Ishikawa (cell line): ENCODE results near the gene PELI2.

ENCODE experiments used
- CEBPB ChIP-seq: IDR thresholded peaks from 2 replicates; pipeline ENCODE4 v1.6.1; 2012
- CREB1 ChIP-seq: IDR thresholded peaks from 2 replicates; pipeline ENCODE4 v1.6.1; 2012; ENCODE audit warnings: low read depth
- EGR1 ChIP-seq: IDR thresholded peaks from 2 replicates; pipeline ENCODE4 v1.6.1; 2012
- EP300 ChIP-seq: IDR thresholded peaks from 2 replicates; pipeline ENCODE4 v1.6.1; 2012; ENCODE audit warnings: borderline replicate concordance
- FOXM1 ChIP-seq: IDR thresholded peaks from 2 replicates; pipeline ENCODE4 v1.6.1; 2012; ENCODE audit warnings: low read depth, borderline replicate concordance
- NFIC ChIP-seq: IDR thresholded peaks from 2 replicates; pipeline ENCODE4 v1.6.1; 2012
- RAD21 ChIP-seq: IDR thresholded peaks from 2 replicates; pipeline ENCODE4 v1.6.1; 2012; ENCODE audit warnings: low read depth
- TAF1 ChIP-seq: IDR thresholded peaks from 2 replicates; pipeline ENCODE4 v1.6.1; 2012; ENCODE audit warnings: low read depth, mild to moderate bottlenecking
- TCF12 ChIP-seq: IDR thresholded peaks from 2 replicates; pipeline ENCODE4 v1.6.1; 2012; ENCODE audit warnings: low read depth
- TEAD4 ChIP-seq: IDR thresholded peaks from 2 replicates; pipeline ENCODE4 v1.6.1; 2012
- YY1 ChIP-seq: IDR thresholded peaks from 2 replicates; pipeline ENCODE4 v1.6.1; 2012; ENCODE audit warnings: low read depth
- ZBTB7A ChIP-seq: IDR thresholded peaks from 2 replicates; pipeline ENCODE4 v1.6.1; 2012; ENCODE audit warnings: low read depth
- TF ChIP-seq, protein P1 (sequence below): IDR thresholded peaks from 2 replicates; pipeline ENCODE4 v1.6.1; 2012; ENCODE audit warnings: low read depth, mild to moderate bottlenecking
- TF ChIP-seq, protein P2 (sequence below): IDR thresholded peaks from 2 replicates; pipeline ENCODE4 v1.6.1; 2012
- TF ChIP-seq, protein P3 (sequence below): IDR thresholded peaks from 2 replicates; pipeline ENCODE4 v1.6.1; 2012

Gene PELI2

DNA sequence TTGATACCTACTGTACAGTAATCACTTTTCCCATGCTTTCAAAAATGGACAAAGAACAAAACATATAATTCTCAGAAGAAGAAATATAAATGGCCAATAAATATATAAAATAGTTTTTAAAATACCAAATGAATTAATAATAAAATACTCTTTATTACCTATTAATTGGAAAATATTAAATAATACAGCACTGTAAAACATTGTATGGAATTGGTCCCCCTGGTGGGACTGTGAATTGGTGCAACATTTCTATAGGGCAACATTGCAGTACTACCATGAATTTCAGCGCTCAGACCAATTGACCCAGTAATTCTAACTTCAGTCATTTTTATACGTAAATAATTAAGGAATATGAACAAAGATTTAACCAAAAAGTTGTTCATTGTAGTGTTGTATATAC is 162.6 kb downstream of the PELI2 start:
- TF ChIP-seq EP300 (no peak), FOXM1 (no peak), TEAD4 (no peak), TAF1 (no peak), CEBPB (no peak), ZBTB7A (no peak), EGR1 (no peak), CREB1 (no peak), RAD21 (no peak), TCF12 (no peak)
- TF ChIP-seq, protein P1, sequence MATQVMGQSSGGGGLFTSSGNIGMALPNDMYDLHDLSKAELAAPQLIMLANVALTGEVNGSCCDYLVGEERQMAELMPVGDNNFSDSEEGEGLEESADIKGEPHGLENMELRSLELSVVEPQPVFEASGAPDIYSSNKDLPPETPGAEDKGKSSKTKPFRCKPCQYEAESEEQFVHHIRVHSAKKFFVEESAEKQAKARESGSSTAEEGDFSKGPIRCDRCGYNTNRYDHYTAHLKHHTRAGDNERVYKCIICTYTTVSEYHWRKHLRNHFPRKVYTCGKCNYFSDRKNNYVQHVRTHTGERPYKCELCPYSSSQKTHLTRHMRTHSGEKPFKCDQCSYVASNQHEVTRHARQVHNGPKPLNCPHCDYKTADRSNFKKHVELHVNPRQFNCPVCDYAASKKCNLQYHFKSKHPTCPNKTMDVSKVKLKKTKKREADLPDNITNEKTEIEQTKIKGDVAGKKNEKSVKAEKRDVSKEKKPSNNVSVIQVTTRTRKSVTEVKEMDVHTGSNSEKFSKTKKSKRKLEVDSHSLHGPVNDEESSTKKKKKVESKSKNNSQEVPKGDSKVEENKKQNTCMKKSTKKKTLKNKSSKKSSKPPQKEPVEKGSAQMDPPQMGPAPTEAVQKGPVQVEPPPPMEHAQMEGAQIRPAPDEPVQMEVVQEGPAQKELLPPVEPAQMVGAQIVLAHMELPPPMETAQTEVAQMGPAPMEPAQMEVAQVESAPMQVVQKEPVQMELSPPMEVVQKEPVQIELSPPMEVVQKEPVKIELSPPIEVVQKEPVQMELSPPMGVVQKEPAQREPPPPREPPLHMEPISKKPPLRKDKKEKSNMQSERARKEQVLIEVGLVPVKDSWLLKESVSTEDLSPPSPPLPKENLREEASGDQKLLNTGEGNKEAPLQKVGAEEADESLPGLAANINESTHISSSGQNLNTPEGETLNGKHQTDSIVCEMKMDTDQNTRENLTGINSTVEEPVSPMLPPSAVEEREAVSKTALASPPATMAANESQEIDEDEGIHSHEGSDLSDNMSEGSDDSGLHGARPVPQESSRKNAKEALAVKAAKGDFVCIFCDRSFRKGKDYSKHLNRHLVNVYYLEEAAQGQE: no peak
- TF ChIP-seq, protein P2, sequence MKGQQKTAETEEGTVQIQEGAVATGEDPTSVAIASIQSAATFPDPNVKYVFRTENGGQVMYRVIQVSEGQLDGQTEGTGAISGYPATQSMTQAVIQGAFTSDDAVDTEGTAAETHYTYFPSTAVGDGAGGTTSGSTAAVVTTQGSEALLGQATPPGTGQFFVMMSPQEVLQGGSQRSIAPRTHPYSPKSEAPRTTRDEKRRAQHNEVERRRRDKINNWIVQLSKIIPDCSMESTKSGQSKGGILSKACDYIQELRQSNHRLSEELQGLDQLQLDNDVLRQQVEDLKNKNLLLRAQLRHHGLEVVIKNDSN: no peak
- TF ChIP-seq, protein P3, sequence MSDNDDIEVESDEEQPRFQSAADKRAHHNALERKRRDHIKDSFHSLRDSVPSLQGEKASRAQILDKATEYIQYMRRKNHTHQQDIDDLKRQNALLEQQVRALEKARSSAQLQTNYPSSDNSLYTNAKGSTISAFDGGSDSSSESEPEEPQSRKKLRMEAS: no peak

DNA sequence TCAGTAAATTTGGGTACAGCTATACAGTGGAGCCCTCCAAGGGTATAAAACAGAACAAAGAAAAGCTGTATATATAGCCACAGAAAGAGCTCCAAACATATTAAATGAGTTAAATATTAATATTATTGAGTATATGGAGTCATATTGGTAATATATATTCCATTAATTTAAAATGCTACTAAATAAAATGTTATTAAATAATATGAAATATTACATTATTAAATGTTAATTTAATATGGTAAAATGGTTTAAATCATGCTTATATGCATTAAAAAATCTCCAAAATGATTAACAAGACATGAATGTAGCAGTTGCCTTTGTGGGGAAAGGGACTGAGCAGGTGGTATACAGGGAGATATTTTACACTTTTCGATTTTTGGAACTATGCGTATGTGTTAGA is 164.0 kb downstream of the PELI2 start:
- TF ChIP-seq EGR1: no peak
- no peak for TF ChIP-seq TAF1
- TF ChIP-seq NFIC: no peak
- TF ChIP-seq FOXM1: no peak
- TF ChIP-seq ZBTB7A: no peak
- TF ChIP-seq RAD21: no peak
- no peak for TF ChIP-seq TCF12

DNA sequence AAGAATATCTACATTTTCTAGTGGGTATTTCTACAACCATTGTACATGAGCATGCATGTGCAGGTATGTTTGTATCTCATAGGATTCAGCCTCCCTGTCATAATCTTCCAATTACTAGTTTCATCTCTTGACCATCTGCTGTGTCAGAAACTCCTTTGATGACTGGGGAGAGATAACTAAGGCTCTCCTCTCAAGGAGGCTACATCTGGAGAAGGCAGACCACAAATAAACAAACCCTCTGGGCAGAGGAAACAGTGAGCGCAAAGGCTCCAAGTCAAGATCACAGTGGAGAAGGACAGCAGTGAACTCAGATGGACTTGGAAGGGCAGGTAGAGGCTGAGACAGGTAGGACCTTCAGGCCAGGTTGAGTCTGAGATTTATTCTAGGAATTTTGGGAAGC is 166.4 kb downstream of the PELI2 start:
- TF ChIP-seq, protein P2: no peak
- TF ChIP-seq TEAD4 (no peak), TCF12 (no peak), NFIC (no peak), ZBTB7A (no peak), EP300 (no peak), YY1 (no peak), CREB1 (no peak)
- TF ChIP-seq, protein P3: no peak
- TF ChIP-seq, protein P1: no peak

DNA sequence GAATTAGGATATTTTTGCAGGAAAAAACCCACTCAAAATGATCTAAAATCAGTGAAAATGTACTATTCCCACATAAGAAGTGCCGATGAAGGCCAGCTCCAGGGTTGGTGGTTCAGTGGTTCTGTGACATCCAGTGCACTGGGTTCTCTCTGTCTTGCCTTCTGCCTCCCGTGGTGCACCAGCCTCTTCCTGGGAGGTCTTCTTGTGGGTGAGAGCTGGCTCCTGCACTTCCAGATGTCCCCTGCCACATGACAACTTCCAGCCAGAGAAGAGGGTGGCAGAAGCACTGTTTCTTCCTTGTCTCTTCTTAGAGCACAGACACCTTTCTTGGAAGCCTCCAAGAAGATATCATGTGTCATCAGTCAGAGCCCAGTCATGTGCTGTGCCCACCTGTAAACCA is 170.9 kb downstream of the PELI2 start:
- TF ChIP-seq CEBPB (no peak), NFIC (no peak), TAF1 (no peak), EP300 (no peak), ZBTB7A (no peak)

DNA sequence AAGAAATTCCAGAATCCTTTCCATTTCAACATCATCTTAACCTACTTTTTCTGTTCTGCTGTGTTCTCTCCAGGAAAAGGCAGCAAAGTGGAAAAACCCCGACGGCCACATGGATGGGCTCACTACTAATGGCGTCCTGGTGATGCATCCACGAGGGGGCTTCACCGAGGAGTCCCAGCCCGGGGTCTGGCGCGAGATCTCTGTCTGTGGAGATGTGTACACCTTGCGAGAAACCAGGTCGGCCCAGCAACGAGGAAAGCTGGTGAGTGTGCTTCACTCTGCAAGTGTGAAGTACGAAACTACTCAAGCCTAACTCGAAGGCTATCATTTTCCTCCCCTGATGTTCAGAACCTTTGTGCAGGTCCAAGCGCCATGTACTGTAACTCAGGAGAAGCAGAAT is 172.0 kb downstream of the PELI2 start:
- no peak for TF ChIP-seq NFIC
- TF ChIP-seq, protein P1: no peak
- no peak for TF ChIP-seq ZBTB7A
- TF ChIP-seq, protein P2: no peak
- no peak for TF ChIP-seq YY1
- TF ChIP-seq CEBPB: no peak
- TF ChIP-seq EGR1: no peak
- TF ChIP-seq, protein P3: no peak
- TF ChIP-seq TCF12: no peak
- no peak for TF ChIP-seq RAD21
- no peak for TF ChIP-seq CREB1
- no peak for TF ChIP-seq TEAD4
- TF ChIP-seq EP300: no peak
